WERI-Rb-1 (cell line): ENCODE data around the gene LGALS4.
"Not testable (repeated sequence)": the region's sequence is repeated elsewhere in the genome, so short reads cannot be mapped to it uniquely, and the experiment has no call there.

ENCODE experiments used
- DNase-seq: peaks from one replicate; pipeline ENCODE4 v3.0.0-alpha.2; 2020
- H3K27ac ChIP-seq: fragments of 250-450 bp; sonication (Bioruptor Pico); 2 replicates; pipeline ENCODE4 v1.5.1; 2020; ENCODE audit warnings: mild to moderate bottlenecking, moderate library complexity
- H3K27me3 ChIP-seq: fragments of 250-450 bp; sonication (Bioruptor Pico); 2 replicates; pipeline ENCODE4 v1.5.1; 2021; ENCODE audit warnings: mild to moderate bottlenecking, low read depth, moderate library complexity; ENCODE audit not compliant: insufficient read depth, severe bottlenecking
- H3K36me3 ChIP-seq: fragments of 250-450 bp; sonication (Bioruptor Pico); 2 replicates; pipeline ENCODE4 v1.5.1; 2020; ENCODE audit warnings: mild to moderate bottlenecking, moderate library complexity
- H3K4me3 ChIP-seq: 2 replicates; pipeline ENCODE4 v1.5.1; 2011; ENCODE audit warnings: low read depth, mild to moderate bottlenecking, control low read depth, low read length
- H3K9me3 ChIP-seq: fragments of 250-450 bp; sonication (Bioruptor Pico); 2 replicates; pipeline ENCODE4 v1.5.1; 2021; ENCODE audit warnings: mild to moderate bottlenecking, moderate library complexity; ENCODE audit not compliant: severe bottlenecking
- CTCF ChIP-seq: IDR thresholded peaks from 2 replicates; pipeline ENCODE4 v1.5.1; 2011; ENCODE audit warnings: low read depth, mild to moderate bottlenecking, control low read depth, inconsistent platforms, low read length

Gene LGALS4

GRCh38 chr19:38786572-38787265 is 26.0 kb downstream of the LGALS4 start:
- Histone ChIP-seq H3K36me3 (no peaks in the 10 kb centered on the region), H3K27me3 (no peaks in the 10 kb centered on the region), H3K4me3 (no peak overlapping the region), H3K9me3 (no peaks in the 10 kb centered on the region), H3K27ac (no peak overlapping the region)
- TF ChIP-seq CTCF, result no peak
- no peak for DNase-seq

- H3K36me3 ChIP-seq, H3K9me3 ChIP-seq, H3K27me3 ChIP-seq, DNase-seq, H3K4me3 ChIP-seq, H3K27ac ChIP-seq: not testable (repeated sequence)
Measured at GRCh38 chr19:38786061-38786460, 26.7 kb downstream of the LGALS4 start.

- no peak for TF ChIP-seq CTCF
- H3K36me3 ChIP-seq, result no peaks in the 10 kb centered on the region
- H3K4me3 ChIP-seq, result no peak overlapping the region
- H3K27ac ChIP-seq, result no peak overlapping the region
- DNase-seq, result no peak
- H3K9me3 ChIP-seq, result no peaks in the 10 kb centered on the region
- H3K27me3 ChIP-seq, result no peaks in the 10 kb centered on the region
Measured at GRCh38 chr19:38785187-38785699, 27.5 kb downstream of the LGALS4 start.

DNA sequence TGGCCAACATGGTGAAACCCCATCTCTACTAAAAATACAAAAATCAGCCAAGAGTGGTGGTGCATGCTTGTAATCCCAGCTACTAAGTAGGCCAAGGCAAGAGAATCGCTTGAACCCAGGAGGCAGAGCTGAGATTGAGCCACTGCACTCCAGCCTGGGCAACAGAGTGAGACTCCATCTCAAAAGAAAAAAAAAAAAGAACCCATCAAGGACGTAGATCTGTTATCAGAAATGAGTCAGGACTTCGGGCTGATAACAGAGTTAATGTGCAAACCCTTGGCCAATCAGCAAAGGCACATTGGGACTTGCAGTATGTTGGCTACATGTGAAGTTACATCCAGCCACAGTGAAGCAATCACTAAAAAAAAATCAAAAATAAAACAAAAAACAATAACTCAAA is 28.5 kb downstream of the LGALS4 start:
- DNase-seq, result no peak
- Histone ChIP-seq H3K9me3 (no peaks in the 10 kb centered on the region), H3K36me3 (no peaks in the 10 kb centered on the region), H3K27ac (no peak overlapping the region), H3K27me3 (no peaks in the 10 kb centered on the region), H3K4me3 (no peak overlapping the region)
- TF ChIP-seq CTCF, result no peak

DNA sequence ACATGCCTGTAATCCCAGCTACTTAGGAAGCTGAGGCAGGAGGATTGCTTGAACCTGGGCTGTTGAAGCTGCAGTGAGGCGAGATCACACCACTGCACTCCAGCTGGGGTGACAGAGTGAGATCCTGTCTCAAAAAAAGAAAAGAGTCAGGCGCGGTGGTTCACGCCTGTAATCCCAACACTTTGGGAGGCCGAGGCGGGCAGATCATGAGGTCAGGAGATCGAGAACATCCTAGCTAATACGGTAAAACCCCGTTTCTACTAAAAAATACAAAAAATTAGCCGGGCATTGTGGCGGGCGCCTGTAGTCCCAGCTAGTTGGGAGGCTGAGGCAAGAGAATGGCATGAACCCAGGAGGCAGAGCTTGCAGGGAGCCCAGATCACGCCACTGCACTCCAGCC is 30.5 kb downstream of the LGALS4 start:
- DNase-seq, H3K27ac ChIP-seq, H3K9me3 ChIP-seq, H3K27me3 ChIP-seq, H3K4me3 ChIP-seq, H3K36me3 ChIP-seq: not testable (repeated sequence)

GRCh38 chr19:38781058-38781457 is 31.7 kb downstream of the LGALS4 start:
- no peaks in the 10 kb centered on the region for H3K36me3 ChIP-seq
- no peaks in the 10 kb centered on the region for H3K9me3 ChIP-seq
- no peaks in the 10 kb centered on the region for H3K27me3 ChIP-seq
- H3K27ac ChIP-seq, result no peak overlapping the region
- no peak for DNase-seq
- no peak overlapping the region for H3K4me3 ChIP-seq
- no peak for TF ChIP-seq CTCF

DNA sequence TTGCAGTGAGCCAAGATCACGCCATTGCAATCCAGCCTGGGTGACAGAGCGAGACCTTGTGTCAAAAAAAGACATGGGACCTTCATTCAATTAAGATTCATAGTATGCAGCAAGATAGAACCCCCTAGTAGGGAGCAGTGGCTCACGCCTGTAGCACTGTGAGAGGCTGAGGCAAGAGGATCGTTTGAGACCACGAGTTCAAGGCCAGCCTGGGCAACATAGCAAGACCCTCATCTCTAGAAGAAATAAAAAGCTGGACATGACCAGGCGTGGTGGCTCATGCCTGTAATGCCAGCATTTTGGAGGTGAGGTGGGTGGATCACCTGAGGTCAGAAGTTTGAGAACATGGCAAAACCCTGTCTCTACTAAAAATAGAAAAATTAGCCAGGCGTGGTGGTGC is 32.3 kb downstream of the LGALS4 start:
- Histone ChIP-seq H3K9me3 (no peaks in the 10 kb centered on the region), H3K36me3 (no peaks in the 10 kb centered on the region), H3K4me3 (no peak overlapping the region), H3K27ac (no peak overlapping the region), H3K27me3 (no peaks in the 10 kb centered on the region)
- TF ChIP-seq CTCF, result no peak
- no peak for DNase-seq
